ENCODE data around the gene SEPTIN5.
A peak's percentile ranks its signal among the peaks of the same experiment; 100 is the strongest.
"Not testable (repeated sequence)": the region's sequence is repeated elsewhere in the genome, so short reads cannot be mapped to it uniquely, and the experiment has no call there.

SEPTIN5 gene

DNA sequence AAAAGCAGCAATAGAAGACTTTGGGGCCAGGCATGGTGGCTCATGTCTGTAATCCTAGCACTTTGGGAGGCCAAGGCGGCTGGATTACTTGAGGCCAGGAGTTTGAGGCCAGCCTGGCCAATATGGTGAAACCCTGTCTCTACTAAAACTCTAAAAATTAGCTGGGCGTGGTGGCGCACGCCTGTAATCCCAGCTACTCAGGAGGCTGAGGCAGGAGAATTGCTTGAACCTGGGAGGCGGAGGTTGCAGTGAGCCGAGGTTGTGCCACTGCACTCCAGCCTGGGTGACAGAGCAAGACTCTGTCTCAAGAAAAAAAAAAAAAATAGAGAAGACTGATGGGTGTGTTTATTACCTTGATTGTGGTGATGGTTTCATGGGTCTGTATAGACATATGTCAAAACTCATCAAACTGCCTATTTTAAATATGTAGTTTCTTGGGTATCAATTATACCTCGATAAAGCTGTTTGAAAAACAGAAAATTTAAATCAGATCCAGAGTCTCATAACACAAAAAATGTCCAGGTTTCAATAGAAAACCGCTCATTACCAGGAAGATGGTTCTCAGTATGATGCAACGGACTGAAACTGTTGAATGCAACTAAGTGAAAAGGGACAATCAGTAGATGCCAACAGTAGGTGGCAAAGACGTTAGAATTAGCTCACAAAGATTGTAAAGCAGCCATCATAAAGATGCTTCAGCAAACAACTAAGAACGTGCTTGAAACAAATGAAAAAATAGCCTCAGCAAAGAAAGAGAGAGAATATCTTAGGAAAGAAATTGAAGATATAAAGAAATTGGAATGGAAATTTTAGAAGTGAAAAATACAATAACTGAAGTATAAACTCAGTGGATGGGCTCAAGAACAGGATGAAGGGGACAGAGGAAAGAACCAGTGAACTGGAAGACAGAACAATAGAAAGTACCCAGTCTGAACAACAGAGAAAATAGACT, 33.1 kb upstream of the SEPTIN5 start:
- no peak for DNase-seq (ENCODE audit: low spot score)

DNA sequence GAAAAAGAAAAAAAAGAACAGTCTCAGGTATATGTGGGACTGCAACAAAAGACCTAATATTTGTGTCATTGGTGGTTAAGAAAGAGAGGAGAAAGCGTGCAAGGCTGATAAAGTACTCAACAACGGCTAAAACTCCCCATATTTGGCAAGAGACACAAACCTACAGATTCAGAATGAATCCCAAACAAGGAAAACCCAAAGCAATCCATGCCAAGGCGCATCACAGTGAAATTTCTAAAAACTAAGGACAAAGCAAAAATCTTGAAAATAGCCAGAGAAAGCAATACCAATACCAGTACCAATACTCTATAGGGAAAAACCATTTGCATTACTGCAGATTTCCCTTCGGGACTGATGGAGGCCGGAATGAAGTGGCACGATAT, 32.4 kb upstream of the SEPTIN5 start:
- no peak for DNase-seq (ENCODE audit: low spot score)

DNA sequence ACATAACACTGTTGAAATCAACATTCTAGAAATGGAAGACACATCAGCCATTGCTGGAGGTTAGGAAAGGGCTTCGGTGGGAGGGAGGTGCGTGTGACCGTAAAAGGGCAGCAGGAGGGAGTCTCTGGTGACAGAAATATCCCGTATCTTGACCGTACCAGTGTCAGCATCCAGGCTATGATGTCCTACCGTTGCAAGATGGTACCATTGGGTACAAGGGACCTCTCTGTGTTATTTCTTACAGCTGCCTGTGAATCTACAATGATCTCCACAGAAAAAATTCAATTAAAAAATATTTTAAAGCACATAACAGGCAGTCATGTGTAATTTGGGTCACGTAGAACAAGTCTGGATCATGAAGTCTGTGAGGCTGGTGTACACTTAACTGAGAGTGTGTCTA, 27.4 kb upstream of the SEPTIN5 start:
- no peak for DNase-seq (ENCODE audit: low spot score)

DNA sequence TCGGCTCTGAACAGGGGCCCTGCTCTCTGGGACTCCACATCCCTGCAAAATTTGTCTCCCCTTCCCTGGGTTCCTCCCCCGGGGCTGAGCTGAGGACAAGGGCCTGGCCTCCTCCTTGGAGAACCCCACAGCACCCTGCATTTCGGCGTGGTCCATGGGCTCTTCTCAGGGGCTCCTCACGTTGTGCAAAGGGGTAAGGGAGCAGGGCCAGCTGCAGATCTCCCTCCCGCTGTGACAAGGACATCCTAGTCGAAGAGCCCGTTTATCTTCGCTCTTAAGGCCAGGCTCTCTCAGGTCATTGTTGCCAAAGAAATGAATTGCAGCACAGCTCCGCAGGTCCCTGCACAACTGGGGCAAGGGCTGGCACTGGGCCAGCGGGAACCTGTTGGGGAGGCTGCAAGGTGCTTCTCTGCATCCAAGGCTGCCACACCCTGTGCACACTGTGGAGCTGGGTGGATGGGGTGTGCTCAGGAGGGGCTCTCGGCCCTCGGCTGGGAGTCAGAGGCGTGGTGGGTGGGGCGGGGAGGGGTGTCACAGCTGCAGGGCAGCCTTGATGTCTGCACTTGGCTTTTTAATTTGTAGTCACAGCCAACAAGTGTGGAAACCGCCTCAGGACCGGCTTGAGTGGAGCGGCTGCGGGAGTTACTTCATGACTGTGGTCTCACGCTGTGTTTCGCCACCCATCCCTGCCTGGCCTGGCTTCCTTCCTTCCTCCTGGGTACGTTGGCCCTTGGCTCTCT, 26.6 kb upstream of the SEPTIN5 start:
- DNase-seq (ENCODE audit: low spot score) = no peak

DNA sequence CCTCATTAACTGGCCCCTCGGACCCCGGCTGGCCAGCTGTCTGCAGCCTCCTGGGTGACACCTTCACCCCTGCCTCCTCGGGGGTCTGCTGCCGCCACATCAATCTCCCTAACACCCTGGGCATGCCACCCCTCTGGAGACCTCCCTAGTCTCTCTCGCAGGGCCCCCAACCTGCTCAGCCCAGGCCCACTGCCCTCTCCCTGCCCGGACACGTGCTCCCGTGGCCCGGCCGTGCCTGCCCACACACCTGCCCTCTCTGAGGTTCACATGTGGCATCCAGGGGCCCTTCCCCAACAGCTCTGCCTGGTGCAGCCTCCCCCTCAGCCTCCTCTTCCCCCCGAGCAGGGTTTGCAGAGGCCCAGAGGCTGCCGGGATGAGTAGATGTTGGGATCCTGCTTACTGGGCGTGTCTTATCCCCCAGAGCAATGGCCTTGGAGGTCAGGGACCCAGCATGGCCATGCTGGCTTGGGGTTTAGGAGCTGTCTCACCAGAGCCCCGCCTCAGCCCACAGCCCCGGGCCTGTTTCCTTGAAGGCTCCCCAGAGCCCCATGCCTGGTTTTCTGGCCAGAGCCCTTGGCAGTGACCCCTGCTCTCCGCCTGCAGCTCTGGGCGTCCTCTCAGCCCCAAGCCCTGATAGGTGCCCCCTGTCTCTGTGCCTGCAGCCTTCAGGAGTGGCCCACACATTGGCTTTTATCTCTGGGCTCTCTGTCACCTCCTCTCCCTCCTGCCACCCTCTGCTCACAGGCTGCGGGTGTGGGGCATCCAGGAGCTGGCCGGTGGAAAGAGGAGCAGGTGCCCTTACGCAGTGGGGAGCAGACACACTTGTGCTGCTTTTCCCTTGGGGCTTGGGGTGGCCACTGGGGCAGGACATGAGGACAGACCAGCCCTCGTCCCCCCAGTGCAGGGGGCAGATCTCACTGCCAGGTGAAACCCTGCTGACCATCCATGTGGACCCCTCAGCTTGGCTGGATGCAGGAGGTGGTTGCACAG, 25.7 kb upstream of the SEPTIN5 start:
- DNase-seq (ENCODE audit: low spot score) = no peak

DNA sequence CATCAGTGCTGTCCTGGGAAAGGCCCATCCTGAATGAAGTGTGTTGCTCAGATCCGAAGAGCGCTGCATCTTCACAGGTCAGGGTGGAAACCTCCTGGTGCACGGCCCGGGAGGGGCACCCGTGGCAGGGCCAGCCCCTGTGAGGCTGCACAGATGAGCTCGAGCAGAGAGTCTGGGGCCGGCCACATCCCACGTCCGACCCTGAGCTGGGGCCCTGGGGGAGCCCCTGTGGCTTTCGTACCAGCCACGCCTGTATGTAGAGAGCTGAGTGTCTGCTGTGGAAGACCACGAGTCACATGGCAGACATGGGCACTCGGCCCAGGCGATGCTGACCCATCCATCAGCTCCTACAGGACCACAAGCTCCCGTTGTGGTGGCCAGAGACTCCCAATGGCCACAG, 24.9 kb upstream of the SEPTIN5 start:
- DNase-seq (ENCODE audit: low spot score) = no peak

DNA sequence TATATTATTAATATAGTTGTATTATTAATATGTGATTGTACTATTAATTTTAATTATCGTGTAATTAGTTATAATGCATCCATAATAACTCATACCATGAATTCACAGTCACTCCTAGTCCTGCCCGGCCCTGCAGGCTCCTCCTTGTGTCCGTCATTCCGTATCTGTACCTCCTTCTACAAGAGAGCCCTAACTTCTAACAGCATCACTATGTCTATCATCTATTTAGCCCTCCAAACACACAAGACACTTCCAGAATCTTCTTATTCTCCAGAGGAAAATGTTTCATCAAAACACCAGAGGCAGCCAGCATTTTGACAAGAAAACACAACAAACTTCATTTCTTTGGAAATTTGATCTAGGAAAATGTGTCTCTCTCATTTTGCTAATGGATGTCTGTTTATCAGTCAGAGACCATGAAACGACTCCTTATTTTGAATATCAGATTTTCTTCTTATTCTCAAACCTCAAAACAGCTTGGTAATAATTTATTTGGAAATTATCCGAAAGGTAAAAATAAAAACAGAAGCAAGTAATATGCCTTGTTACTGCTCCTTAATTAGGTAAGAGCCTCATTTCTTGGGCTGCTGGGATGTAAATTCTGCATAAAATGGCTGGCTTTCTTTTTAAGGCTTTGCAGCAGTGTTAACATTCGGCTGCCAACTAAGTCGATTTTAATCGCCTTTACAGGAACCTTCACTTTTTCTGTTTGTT, 23.1 kb upstream of the SEPTIN5 start:
- no peak for DNase-seq (ENCODE audit: low spot score)

DNA sequence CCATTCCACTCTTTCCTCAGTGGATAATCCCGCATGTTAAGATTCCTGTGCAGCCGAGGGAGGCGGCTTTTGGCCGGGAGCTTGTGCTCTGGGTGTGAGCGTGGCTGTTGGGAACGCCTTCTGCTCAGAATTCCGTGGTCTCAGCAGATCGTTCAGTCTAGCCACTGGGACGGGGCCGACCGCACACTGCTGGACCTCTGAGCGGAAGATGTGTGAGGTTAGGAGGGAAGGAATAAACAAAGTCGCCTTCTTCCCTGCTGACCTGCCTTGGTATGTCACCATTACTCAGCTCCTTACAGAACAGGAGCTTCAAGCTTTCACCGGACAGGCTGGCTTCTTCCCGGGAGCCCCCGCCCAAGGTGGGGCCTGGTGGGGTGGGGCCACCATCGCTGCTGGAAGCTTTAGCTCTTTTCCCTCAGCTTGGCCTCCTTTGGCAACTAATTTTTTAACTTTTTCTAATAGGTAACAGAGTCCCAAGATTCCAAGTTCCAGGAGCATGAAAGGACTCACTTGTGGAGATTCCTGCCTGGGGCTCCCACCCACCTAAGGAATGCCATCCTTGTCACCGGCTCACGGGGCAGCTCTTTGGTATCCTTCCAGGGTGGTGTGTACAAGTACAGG, 22.5 kb upstream of the SEPTIN5 start:
- DNase-seq (ENCODE audit: low spot score) = peak; percentile 46

DNA sequence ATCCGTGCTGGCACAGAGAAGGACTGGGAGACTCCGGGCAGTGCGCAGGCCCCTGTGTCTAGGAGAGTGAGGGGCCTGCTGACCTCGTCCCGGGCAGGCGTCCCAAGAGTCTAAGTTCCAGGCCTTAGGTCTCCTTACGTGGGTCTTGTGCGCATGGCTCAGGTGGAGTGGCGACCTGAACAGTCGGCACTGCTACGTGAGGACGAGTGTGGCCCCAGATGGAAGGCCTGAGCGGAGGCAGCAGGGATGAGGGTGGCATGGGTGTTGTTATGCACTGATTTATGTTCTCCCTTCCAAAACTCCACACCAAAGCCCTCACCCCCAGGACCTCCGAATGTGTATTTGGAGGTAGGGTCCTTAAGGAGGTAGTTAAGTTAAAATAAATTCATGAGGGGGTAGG, 20.7 kb upstream of the SEPTIN5 start:
- DNase-seq (ENCODE audit: low spot score) = no peak

DNA sequence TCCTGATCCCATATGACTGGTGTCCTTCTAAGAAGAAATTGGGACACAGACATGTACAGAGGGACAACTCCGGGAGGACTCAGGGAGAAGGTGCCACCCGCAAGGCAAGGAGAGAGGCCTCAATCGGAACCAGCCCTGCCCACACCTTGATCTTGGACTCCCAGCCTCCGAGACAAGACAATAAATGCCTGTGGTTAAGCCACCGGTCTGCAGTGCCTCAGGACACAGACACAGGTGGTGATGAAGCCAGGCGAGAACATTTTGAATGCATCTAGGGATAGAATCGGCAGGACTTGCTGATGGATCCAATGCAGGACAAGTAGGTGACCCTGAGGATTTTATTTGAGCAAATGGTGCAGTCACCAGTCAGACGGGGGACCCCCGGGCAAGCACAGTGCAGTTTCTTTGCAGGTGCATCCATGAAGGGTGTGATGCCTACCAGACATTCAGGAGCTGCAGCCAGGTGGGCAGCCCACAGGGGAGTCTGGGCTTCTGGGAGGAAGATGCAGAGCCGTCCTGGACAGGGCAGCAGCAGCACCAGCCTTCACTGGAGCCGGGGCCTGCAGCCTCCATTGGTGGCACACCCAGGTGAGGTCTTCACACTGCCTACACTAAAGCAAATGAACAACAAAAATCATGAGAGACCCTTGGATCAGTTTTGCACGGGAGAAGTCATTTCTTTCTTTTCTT, 20.2 kb upstream of the SEPTIN5 start:
- no peak for DNase-seq (ENCODE audit: low spot score)

DNA sequence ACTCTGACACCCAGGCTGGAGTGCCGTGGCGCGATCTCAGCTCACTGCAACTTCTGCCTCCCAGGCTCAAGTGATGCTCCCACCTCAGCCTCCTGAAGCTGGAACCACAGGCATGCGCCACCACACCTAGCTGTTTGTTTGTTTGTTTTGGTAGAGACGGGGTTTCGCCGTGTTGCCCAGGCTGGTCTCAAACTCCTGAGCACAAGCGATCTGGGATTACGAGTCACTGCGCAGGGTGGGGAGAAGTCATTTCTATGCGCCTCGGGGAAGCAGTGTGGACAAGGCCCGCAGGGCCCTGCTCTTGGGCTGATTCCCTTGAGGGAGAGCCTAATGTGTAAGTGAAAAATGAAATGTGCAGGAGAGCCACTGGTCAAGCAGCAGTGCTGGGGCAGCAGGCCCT, 19.6 kb upstream of the SEPTIN5 start:
- no peak for DNase-seq (ENCODE audit: low spot score)

DNA sequence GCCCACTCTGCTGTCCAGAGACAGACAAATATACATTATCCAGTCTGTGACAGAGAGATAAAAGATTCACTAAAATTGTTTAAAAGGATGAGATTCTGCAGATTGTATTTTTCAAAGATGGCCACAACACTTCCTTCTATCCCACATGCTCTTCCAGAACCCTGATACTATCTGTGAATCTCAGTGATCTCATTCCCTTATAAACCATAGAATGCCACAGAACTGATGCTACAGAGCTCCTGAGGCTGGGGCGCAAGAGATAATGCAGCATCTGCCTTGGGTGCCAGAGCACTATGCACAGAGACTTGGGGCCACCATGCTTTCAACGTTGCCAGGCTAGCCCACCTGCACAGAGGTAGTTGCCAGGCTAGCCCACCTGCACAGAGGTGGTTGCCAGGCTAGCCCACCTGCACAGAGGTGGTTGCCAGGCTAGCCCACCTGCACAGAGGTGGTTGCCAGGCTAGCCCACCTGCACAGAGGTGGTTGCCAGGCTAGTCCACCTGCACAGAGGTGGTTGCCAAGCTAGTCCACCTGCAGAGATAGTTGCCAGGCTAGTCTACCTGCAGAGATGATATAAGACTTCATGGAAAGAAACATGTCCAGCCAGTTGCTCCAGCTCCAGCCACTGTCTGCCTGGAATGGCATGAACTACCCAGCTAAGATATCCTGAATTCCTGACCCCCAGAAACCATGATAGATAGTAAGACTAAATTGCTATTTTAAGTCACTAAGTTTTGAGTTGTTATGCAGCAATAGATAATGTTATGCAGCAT, 17.6 kb upstream of the SEPTIN5 start:
- no peak for DNase-seq (ENCODE audit: low spot score)

DNA sequence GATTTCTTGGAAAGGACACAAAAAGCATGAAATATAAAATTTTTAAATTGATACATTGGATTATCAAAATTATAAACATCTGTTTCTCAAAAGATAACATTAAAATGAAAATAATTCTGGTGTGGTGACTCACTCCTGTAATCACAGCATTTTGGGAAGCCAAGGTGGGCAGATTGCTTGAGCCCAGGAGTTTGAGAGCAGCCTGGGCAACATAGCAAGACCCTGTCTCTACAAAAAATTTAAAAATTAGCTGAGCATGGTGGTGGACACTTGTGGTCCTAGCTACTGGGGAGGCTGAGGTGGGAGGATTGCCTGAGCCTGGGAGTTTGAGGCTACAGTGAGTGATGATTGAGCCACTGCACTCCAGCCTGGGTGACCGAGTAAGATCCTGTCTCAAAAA, 16.4 kb upstream of the SEPTIN5 start:
- not testable (repeated sequence) for DNase-seq (ENCODE audit: low spot score)

DNA sequence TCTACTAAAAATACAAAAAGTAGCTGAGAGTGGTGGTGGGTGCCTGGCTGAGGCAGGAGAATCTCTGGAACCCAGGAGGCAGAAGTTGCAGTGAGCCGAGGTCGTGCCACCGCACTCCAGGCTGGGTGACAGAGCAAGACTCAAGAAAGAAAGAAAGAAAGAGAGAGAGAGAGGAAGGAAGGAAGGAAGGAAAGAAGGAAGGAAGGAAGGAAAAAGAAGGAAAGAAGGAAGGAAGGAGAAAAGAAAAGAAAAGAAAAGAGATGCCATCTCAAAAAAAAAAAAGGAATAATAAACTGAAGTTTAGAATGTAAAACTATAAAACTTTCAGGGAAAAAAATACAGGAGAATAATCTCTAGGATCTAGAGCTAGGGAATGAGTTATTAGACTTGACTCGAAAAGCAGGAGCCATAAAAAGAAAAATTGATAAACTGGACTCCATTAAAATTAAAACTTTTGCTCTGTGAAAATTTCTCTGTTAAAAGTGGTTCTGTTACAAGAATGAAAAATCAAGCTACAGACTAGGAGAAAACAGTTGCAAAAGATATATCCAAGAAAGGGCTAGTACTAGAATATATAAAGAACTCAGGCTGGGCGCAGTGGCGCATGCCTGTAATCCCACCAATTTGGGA, 13.4 kb upstream of the SEPTIN5 start:
- no peak for DNase-seq (ENCODE audit: low spot score)

DNA sequence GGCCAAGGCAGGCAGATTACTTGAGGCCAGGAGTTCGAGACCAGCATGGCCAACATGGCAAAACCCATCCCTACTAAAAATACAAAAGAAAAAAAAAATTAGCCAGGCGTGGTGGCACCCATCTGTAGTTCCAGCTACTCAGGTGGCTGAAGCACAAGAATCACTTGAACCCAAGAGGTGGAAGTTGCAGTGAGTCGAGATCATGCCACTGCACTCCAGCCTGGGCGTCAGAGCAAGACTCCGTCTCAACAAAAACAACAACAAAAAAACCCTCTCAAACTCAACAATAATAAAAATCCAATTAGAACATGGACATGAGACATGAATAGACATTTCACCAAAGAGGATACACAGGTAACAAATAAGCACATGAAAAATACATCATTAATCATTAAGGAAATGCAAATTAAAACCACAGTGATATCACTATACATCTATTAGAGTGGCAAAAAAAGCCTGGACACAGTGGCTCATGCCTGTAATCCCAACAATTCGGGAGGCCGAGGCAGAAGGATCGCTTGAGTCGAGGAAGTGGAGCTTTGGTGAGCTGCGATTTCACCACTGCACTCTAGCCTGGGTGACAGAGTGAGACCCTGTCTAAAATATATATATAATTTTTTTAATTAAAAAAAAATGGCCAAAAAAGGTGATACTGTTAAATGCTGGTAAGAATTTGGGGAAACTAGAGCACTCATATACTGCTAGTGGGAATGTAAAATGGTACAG, 12.7 kb upstream of the SEPTIN5 start:
- no peak for DNase-seq (ENCODE audit: low spot score)

DNA sequence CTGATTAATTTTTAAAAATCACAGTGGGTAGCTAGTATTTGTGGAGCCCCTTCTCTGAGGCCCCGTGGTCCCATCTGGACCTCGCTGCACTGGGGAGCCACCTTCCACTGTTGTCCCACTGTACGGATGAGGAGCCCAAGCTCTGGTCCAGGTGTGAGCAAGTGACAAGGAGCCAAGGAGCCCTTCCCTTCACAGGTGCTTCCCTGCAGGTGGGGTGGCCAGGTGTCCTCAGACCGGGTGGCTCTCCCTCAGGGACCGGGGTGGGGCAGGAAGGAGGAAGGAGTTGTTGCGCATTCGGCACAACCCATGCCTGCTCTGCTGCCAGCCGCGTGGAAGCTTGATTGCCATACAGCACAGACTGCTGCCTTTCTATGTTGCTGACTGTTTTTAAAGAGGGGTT, 10.4 kb upstream of the SEPTIN5 start:
- DNase-seq (ENCODE audit: low spot score) = no peak

DNA sequence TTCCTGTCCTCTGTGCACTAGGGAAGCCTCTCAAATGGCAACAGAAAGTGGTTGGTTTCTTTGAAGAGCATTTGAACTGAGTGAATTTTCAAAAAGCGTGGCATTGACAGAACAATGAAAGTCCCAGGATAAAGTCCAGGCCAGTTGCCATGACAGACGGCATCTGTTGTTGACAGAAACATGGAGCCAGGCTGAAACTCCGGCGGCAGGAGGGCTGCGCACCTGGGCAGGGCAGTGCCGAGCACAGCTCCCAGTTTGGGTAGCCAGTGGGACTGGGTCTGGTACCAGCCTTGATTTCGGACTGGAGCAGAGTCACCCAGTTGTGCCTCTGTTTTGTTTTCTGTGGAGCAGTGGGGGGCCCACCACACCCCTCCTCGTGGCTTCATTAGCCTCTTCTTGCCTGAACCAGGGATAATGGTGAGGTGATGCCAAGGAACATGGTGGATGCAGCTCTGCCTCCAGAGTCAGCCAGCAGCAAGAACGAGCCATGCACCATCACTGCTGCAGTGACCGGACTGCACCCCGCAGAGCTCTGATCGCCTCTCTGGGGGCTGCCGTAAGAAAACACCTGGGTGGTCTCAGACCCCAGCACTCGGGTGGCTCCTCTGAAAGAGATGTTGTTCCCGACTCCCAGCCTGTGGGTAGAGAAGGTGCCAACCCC, 9.8 kb upstream of the SEPTIN5 start:
- DNase-seq (ENCODE audit: low spot score) = no peak

Measured in hepatic stellate cell (primary cell).